IMR-90 (cell line): ENCODE data around the gene CERK. TPM values are rescaled to one million over a fixed set of nuclear protein-coding genes. Genes with fewer than 3 reads are reported as not detected.

Experiments
- ATAC-seq: fragments of 200-7000 bp; cut with Tn5 transposase; 2 replicates; pipeline ENCODE4 v1.9.1; 2020; ENCODE audit warnings: low read depth, mild to moderate bottlenecking, moderate library complexity
- BruUV-seq: library from RNA; stranded (reverse); fragments of 400-500 nt; replicated peaks from 2 replicates; lab custom pipeline; 2021; lab: Mats Ljungman, UMichigan
- CTCF ChIA-PET: fragments of 300-600 bp; formaldehyde crosslinking; extraction: SDS; loops from one replicate; lab custom pipeline; 2021; ENCODE audit warnings: antibody characterized with exemption; lab: Yijun Ruan, JAX
- POLR2A ChIA-PET: fragments of 300-600 bp; sonication (Branson Sonifier 250); formaldehyde crosslinking; loops from one replicate; lab custom pipeline; 2022; ENCODE audit warnings: antibody characterized with exemption; ENCODE audit not compliant: unreplicated experiment; lab: Charles Lee
- DNase-seq: peaks from one replicate; pipeline ENCODE4 v3.0.0; 2013
- H2AFZ ChIP-seq: replicated peaks from 2 replicates; pipeline ENCODE3; 2013; ENCODE audit warnings: low read length, mild to moderate bottlenecking; ENCODE audit not compliant: poor library complexity
- H2AK5ac ChIP-seq: 2 replicates; pipeline ENCODE4 v1.6.1; 2013; ENCODE audit warnings: low read depth, low read length, inconsistent platforms
- H2AK9ac ChIP-seq: replicated peaks from 2 replicates; pipeline ENCODE3; 2013; ENCODE audit warnings: mild to moderate bottlenecking, low read depth, low read length, moderate library complexity; ENCODE audit not compliant: poor library complexity
- H2BK120ac ChIP-seq: 2 replicates; pipeline ENCODE4 v1.6.1; 2013; ENCODE audit warnings: low read depth, low read length, inconsistent platforms
- H2BK15ac ChIP-seq: 3 replicates; pipeline ENCODE4 v1.6.1; 2013; ENCODE audit warnings: low read depth, low read length, inconsistent platforms
- H2BK20ac ChIP-seq: 2 replicates; pipeline ENCODE4 v1.6.1; 2013; ENCODE audit warnings: low read depth, mild to moderate bottlenecking, inconsistent platforms, low read length, moderate library complexity
- H2BK5ac ChIP-seq: 2 replicates; pipeline ENCODE4 v1.6.1; 2013; ENCODE audit warnings: mild to moderate bottlenecking, low read depth, low read length, inconsistent platforms; ENCODE audit not compliant: poor library complexity, severe bottlenecking
- H3K14ac ChIP-seq: replicated peaks from 2 replicates; pipeline ENCODE4 v1.6.1; 2013; ENCODE audit warnings: low read depth, low read length, inconsistent platforms
- H3K18ac ChIP-seq: 2 replicates; pipeline ENCODE4 v1.6.1; 2013; ENCODE audit warnings: low read depth, low read length, control low read depth
- H3K23ac ChIP-seq: 2 replicates; pipeline ENCODE4 v1.6.1; 2013; ENCODE audit warnings: low read depth, low read length, inconsistent platforms
- H3K27ac ChIP-seq: 2 replicates; pipeline ENCODE4 v1.5.1; 2013; ENCODE audit warnings: mild to moderate bottlenecking, control low read depth, low read length; ENCODE audit not compliant: insufficient read depth
- H3K27me3 ChIP-seq: 2 replicates; pipeline ENCODE4 v1.6.1; 2013; ENCODE audit warnings: low read length; ENCODE audit not compliant: control insufficient read depth, insufficient read depth
- H3K36me3 ChIP-seq: 2 replicates; pipeline ENCODE4 v1.6.1; 2013; ENCODE audit warnings: low read length, mixed read lengths; ENCODE audit not compliant: control insufficient read depth, insufficient read depth
- H3K4ac ChIP-seq: 2 replicates; pipeline ENCODE4 v1.6.1; 2013; ENCODE audit warnings: low read depth, low read length, inconsistent platforms
- H3K4me1 ChIP-seq: 2 replicates; pipeline ENCODE4 v1.6.1; 2013; ENCODE audit warnings: low read length, mixed read lengths; ENCODE audit not compliant: control insufficient read depth, insufficient read depth
- H3K4me2 ChIP-seq: 2 replicates; pipeline ENCODE4 v1.6.1; 2013; ENCODE audit warnings: low read depth, mild to moderate bottlenecking, control low read depth, low read length, moderate library complexity
- H3K4me3 ChIP-seq: 2 replicates; pipeline ENCODE4 v1.5.1; 2013; ENCODE audit warnings: low read depth, mild to moderate bottlenecking, control low read depth, low read length, moderate library complexity; ENCODE audit not compliant: insufficient read depth
- H3K56ac ChIP-seq: 2 replicates; pipeline ENCODE4 v1.6.1; 2013; ENCODE audit warnings: low read length, inconsistent platforms; ENCODE audit not compliant: insufficient read depth; ENCODE audit errors: extremely low read depth
- H3K79me1 ChIP-seq, 2 experiments: 2 replicates each; pipeline ENCODE4 v1.6.1; 2013; ENCODE audit warnings: low read length in 2 of 2, inconsistent platforms in 1 of 2, low read depth in 1 of 2
- H3K9ac ChIP-seq: 2 replicates; pipeline ENCODE4 v1.6.1; 2013; ENCODE audit warnings: low read depth, low read length, control low read depth
- H3K9me1 ChIP-seq: 2 replicates; pipeline ENCODE4 v1.6.1; 2013; ENCODE audit warnings: low read length, inconsistent platforms; ENCODE audit not compliant: insufficient read depth
- H3K9me3 ChIP-seq: 2 replicates; pipeline ENCODE4 v1.6.1; 2013; ENCODE audit warnings: low read length; ENCODE audit not compliant: control insufficient read depth, insufficient read depth
- H4K20me1 ChIP-seq: 2 replicates; pipeline ENCODE4 v1.6.1; 2013; ENCODE audit warnings: low read length, inconsistent platforms; ENCODE audit not compliant: insufficient read depth
- H4K5ac ChIP-seq: 2 replicates; pipeline ENCODE4 v1.6.1; 2013; ENCODE audit warnings: mild to moderate bottlenecking, low read depth, low read length, control low read depth
- H4K8ac ChIP-seq, 2 experiments: 2 replicates each; pipeline ENCODE4 v1.6.1; 2013; ENCODE audit warnings: low read depth in 2 of 2, low read length in 2 of 2, control low read depth in 1 of 2, inconsistent platforms in 1 of 2
- H4K91ac ChIP-seq: 2 replicates; pipeline ENCODE4 v1.6.1; 2013; ENCODE audit warnings: low read depth, low read length, inconsistent platforms; ENCODE audit not compliant: insufficient read depth
- BHLHE40 ChIP-seq: fragments of 150-350 bp; IDR thresholded peaks from 2 replicates; pipeline ENCODE4 v1.6.1; 2016; ENCODE audit warnings: mild to moderate bottlenecking, low read depth, low read length
- CEBPB ChIP-seq: IDR thresholded peaks from 2 replicates; pipeline ENCODE4 v1.6.1; 2012; ENCODE audit warnings: low read depth, low read length, improper control_type of control experiment
- CHD1 ChIP-seq: IDR thresholded peaks from 2 replicates; pipeline ENCODE4 v1.6.1; 2012; ENCODE audit warnings: low read depth, low read length, improper control_type of control experiment
- CTCF ChIP-seq: conservative IDR thresholded peaks from 2 replicates; pipeline ENCODE4 v1.5.1; 2012; ENCODE audit warnings: mild to moderate bottlenecking, low read depth, low read length, improper control_type of control experiment
- ELK1 ChIP-seq: fragments of 150-350 bp; IDR thresholded peaks from 2 replicates; pipeline ENCODE4 v1.6.1; 2016; ENCODE audit warnings: low read depth, mild to moderate bottlenecking, low read length, moderate library complexity, borderline replicate concordance
- FOS ChIP-seq: fragments of 150-350 bp; IDR thresholded peaks from 2 replicates; pipeline ENCODE4 v1.6.1; 2016; ENCODE audit warnings: low read depth, low read length
- MAFK ChIP-seq: IDR thresholded peaks from 2 replicates; pipeline ENCODE4 v1.6.1; 2012; ENCODE audit warnings: low read depth, low read length, improper control_type of control experiment
- MAZ ChIP-seq: IDR thresholded peaks from 2 replicates; pipeline ENCODE4 v1.6.1; 2012; ENCODE audit warnings: low read depth, mild to moderate bottlenecking, low read length, improper control_type of control experiment, moderate library complexity, borderline replicate concordance
- MXI1 ChIP-seq: IDR thresholded peaks from 2 replicates; pipeline ENCODE4 v1.6.1; 2012; ENCODE audit warnings: low read depth, mild to moderate bottlenecking, low read length, moderate library complexity, borderline replicate concordance
- NFE2L2 ChIP-seq: fragments of 150-350 bp; IDR thresholded peaks from 2 replicates; pipeline ENCODE4 v1.6.1; 2016; ENCODE audit warnings: low read depth, mild to moderate bottlenecking, low read length
- POLR2A ChIP-seq: IDR thresholded peaks from 2 replicates; pipeline ENCODE4 v1.6.1; 2012; ENCODE audit warnings: mild to moderate bottlenecking, low read depth, low read length
- RAD21 ChIP-seq: IDR thresholded peaks from 2 replicates; pipeline ENCODE4 v1.6.1; 2012; ENCODE audit warnings: low read length, improper control_type of control experiment
- RCOR1 ChIP-seq: IDR thresholded peaks from 2 replicates; pipeline ENCODE4 v1.6.1; 2012; ENCODE audit warnings: mild to moderate bottlenecking, low read length, improper control_type of control experiment; ENCODE audit not compliant: insufficient replicate concordance
- RFX5 ChIP-seq: IDR thresholded peaks from 2 replicates; pipeline ENCODE4 v1.8.0; 2012; ENCODE audit warnings: low read depth, mild to moderate bottlenecking, low read length, moderate library complexity
- SMC3 ChIP-seq: fragments of 150-350 bp; IDR thresholded peaks from 2 replicates; pipeline ENCODE4 v1.6.1; 2016; ENCODE audit warnings: low read depth, mild to moderate bottlenecking, antibody characterized with exemption, low read length, moderate library complexity
- USF2 ChIP-seq: fragments of 150-350 bp; IDR thresholded peaks from 2 replicates; pipeline ENCODE4 v1.6.1; 2017; ENCODE audit warnings: mild to moderate bottlenecking, antibody characterized with exemption, low read length, low read depth
- WGBS, 2 experiments: methylation state at CpG; one replicate each; pipeline versions ENCODE4 v1.1.5 to v1.1.7; 2013; ENCODE audit warnings: missing lambda C conversion rate in 2 of 2; ENCODE audit not compliant: insufficient read length in 1 of 2; ENCODE audit errors: extremely low coverage in 2 of 2; 5-methylcytosine and 5-hydroxymethylcytosine counted together
- dilution Hi-C: fragments of 300-500 bp; cut with HindIII; formaldehyde crosslinking; loops from one replicate; pipeline ENCODE4 v1.14.3; 2018; ENCODE audit warnings: low sequenced_read_pairs; ENCODE audit not compliant: unreplicated experiment
- in situ Hi-C: fragments of 300-500 bp; cut with MboI; formaldehyde crosslinking; loops from 3 replicates; pipeline ENCODE4 v1.14.3; 2019; ENCODE audit warnings: low sequenced_read_pairs, inconsistent platforms, mixed read lengths
- intact Hi-C: fragments of 100-400 bp; cut with micrococcal nuclease; formaldehyde crosslinking; loops from 2 replicates; pipeline ENCODE4 v1.10.0; 2022
- polyA plus RNA-seq, 3 experiments: library from polyadenylated mRNA; depleted of rRNA; stranded (reverse); fragments of >200 nt; gene quantifications; 2 replicates each; pipeline ENCODE4 v1.2.3, GENCODE V29; 2012; ENCODE audit warnings: low replicate concordance in 1 of 3
- total RNA-seq: library from RNA; depleted of rRNA; stranded (reverse); fragments of >200 nt; gene quantifications from 2 replicates; pipeline ENCODE4 v1.2.3, GENCODE V29; 2012

The CERK gene
- total and polyA plus RNA-seq, 2 of the 4 experiments (the other 2 are of a cell fraction), result 25.3 to 38.7 TPM

GRCh38 chr22:46688949-46689348 is 49.1 kb downstream of the CERK start:
- Histone ChIP-seq H3K36me3 (peaks cover 63% of the 10 kb centered on the region), H3K4me1 (no peaks in the 10 kb centered on the region), H4K20me1 (no peaks in the 10 kb centered on the region; the same call in 1 of the 2 replicates), H2BK15ac (no peak overlapping the region), H3K4me2 (no peak overlapping the region), H3K4me3 (no peak overlapping the region), H3K9me1 (no peaks in the 10 kb centered on the region), H3K27me3 (no peaks in the 10 kb centered on the region), H3K56ac (no peak overlapping the region), H3K4ac (no peak overlapping the region), H4K5ac (no peak overlapping the region), H4K91ac (no peak overlapping the region), H2AK5ac (no peak overlapping the region), H2AK9ac (no peak overlapping the region), H3K23ac (no peak overlapping the region), H3K9ac (no peak overlapping the region), H3K27ac (no peak overlapping the region), H2BK20ac (no peak overlapping the region), H2AFZ (no peak overlapping the region), H4K8ac (no peak overlapping the region), H2BK120ac (no peak overlapping the region), H2BK5ac (no peak overlapping the region), H3K79me1 (no peaks in the 10 kb centered on the region; a peak in 1 of 4 replicates), H3K9me3 (no peaks in the 10 kb centered on the region), H3K14ac (no peak overlapping the region), H3K18ac (no peak overlapping the region)
- dilution Hi-C loops (no loop called here), in situ Hi-C loops (no loop called here), intact Hi-C loops (no loop called here)
- POLR2A ChIA-PET, result no interaction called here
- TF ChIP-seq CTCF, result no peak
- TF ChIP-seq MXI1, result no peak
- no peak for TF ChIP-seq FOS
- no peak for TF ChIP-seq CEBPB
- TF ChIP-seq RAD21, result no peak
- TF ChIP-seq MAZ, result no peak
- no peak for TF ChIP-seq USF2
- no peak for TF ChIP-seq NFE2L2
- TF ChIP-seq SMC3, result no peak
- no peak for TF ChIP-seq RFX5
- TF ChIP-seq MAFK, result no peak
- TF ChIP-seq POLR2A, result no peak
- no peak for TF ChIP-seq ELK1
- no peak for TF ChIP-seq RCOR1
- no peak for TF ChIP-seq BHLHE40
- no peak for TF ChIP-seq CHD1
- DNase-seq (no peak), ATAC-seq (no peak)
- CTCF ChIA-PET, result no interaction called here
- BruUV-seq, result no TSS peak
- no CpG with 5 or more reads among the region's 11 CpGs for WGBS, 2 experiments
